Ishikawa (cell line): ENCODE data around the gene MACROD2.

ENCODE experiments used
- CEBPB ChIP-seq: IDR thresholded peaks from 2 replicates; pipeline ENCODE4 v1.6.1; 2012
- CREB1 ChIP-seq: IDR thresholded peaks from 2 replicates; pipeline ENCODE4 v1.6.1; 2012; ENCODE audit warnings: low read depth
- EGR1 ChIP-seq: IDR thresholded peaks from 2 replicates; pipeline ENCODE4 v1.6.1; 2012
- EP300 ChIP-seq: IDR thresholded peaks from 2 replicates; pipeline ENCODE4 v1.6.1; 2012; ENCODE audit warnings: borderline replicate concordance
- FOXM1 ChIP-seq: IDR thresholded peaks from 2 replicates; pipeline ENCODE4 v1.6.1; 2012; ENCODE audit warnings: low read depth, borderline replicate concordance
- MAX ChIP-seq: IDR thresholded peaks from 2 replicates; pipeline ENCODE4 v1.6.1; 2012
- NFIC ChIP-seq: IDR thresholded peaks from 2 replicates; pipeline ENCODE4 v1.6.1; 2012
- RAD21 ChIP-seq: IDR thresholded peaks from 2 replicates; pipeline ENCODE4 v1.6.1; 2012; ENCODE audit warnings: low read depth
- TAF1 ChIP-seq: IDR thresholded peaks from 2 replicates; pipeline ENCODE4 v1.6.1; 2012; ENCODE audit warnings: low read depth, mild to moderate bottlenecking
- TCF12 ChIP-seq: IDR thresholded peaks from 2 replicates; pipeline ENCODE4 v1.6.1; 2012; ENCODE audit warnings: low read depth
- TEAD4 ChIP-seq: IDR thresholded peaks from 2 replicates; pipeline ENCODE4 v1.6.1; 2012
- USF1 ChIP-seq: IDR thresholded peaks from 2 replicates; pipeline ENCODE4 v1.6.1; 2012
- YY1 ChIP-seq: IDR thresholded peaks from 2 replicates; pipeline ENCODE4 v1.6.1; 2012; ENCODE audit warnings: low read depth
- ZBTB7A ChIP-seq: IDR thresholded peaks from 2 replicates; pipeline ENCODE4 v1.6.1; 2012; ENCODE audit warnings: low read depth
- TF ChIP-seq, protein P1 (sequence below): IDR thresholded peaks from 2 replicates; pipeline ENCODE4 v1.6.1; 2012; ENCODE audit warnings: low read depth, mild to moderate bottlenecking

The MACROD2 gene

GRCh38 chr20:15561707-15562404, 1566.5 kb downstream of the MACROD2 start:
- TF ChIP-seq ZBTB7A (no peak), TCF12 (no peak), CREB1 (no peak), CEBPB (no peak), NFIC (no peak), MAX (no peak), RAD21 (no peak), EGR1 (no peak), TEAD4 (no peak)
- TF ChIP-seq, protein P1, sequence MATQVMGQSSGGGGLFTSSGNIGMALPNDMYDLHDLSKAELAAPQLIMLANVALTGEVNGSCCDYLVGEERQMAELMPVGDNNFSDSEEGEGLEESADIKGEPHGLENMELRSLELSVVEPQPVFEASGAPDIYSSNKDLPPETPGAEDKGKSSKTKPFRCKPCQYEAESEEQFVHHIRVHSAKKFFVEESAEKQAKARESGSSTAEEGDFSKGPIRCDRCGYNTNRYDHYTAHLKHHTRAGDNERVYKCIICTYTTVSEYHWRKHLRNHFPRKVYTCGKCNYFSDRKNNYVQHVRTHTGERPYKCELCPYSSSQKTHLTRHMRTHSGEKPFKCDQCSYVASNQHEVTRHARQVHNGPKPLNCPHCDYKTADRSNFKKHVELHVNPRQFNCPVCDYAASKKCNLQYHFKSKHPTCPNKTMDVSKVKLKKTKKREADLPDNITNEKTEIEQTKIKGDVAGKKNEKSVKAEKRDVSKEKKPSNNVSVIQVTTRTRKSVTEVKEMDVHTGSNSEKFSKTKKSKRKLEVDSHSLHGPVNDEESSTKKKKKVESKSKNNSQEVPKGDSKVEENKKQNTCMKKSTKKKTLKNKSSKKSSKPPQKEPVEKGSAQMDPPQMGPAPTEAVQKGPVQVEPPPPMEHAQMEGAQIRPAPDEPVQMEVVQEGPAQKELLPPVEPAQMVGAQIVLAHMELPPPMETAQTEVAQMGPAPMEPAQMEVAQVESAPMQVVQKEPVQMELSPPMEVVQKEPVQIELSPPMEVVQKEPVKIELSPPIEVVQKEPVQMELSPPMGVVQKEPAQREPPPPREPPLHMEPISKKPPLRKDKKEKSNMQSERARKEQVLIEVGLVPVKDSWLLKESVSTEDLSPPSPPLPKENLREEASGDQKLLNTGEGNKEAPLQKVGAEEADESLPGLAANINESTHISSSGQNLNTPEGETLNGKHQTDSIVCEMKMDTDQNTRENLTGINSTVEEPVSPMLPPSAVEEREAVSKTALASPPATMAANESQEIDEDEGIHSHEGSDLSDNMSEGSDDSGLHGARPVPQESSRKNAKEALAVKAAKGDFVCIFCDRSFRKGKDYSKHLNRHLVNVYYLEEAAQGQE = no peak

GRCh38 chr20:15563836-15564235, 1568.5 kb downstream of the MACROD2 start:
- no peak for TF ChIP-seq EP300

DNA sequence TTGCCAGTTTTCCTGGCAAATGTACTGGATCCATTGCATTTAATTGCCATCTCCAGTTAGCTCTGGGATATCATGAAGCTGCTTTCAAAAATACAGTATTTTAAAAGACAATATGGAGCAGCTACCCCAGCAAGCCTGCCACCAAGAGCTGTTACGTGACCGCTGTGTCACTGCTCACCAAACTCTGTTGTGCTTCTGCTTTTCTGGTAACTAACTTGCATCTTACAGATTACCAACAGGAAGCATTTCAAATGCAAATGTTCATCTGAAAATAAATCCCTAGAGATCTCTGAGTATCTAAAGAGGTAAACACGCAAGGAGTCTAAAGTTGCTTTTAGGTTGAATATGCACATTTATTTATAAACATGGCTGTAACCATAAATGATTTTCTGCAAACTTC, 1569.7 kb downstream of the MACROD2 start:
- TF ChIP-seq EP300 = no peak
- TF ChIP-seq ZBTB7A = no peak
- no peak for TF ChIP-seq YY1
- no peak for TF ChIP-seq USF1
- TF ChIP-seq NFIC = no peak
- no peak for TF ChIP-seq CREB1
- TF ChIP-seq, protein P1 = no peak
- TF ChIP-seq RAD21 = no peak
- TF ChIP-seq CEBPB = no peak
- TF ChIP-seq MAX = no peak
- TF ChIP-seq TAF1 = no peak
- no peak for TF ChIP-seq EGR1
- TF ChIP-seq TEAD4 = no peak
- TF ChIP-seq FOXM1 = no peak
- no peak for TF ChIP-seq TCF12

GRCh38 chr20:15565786-15566185, 1570.5 kb downstream of the MACROD2 start:
- TF ChIP-seq, protein P1 = no peak
- TF ChIP-seq RAD21 = no peak
- TF ChIP-seq EP300 = no peak
- TF ChIP-seq FOXM1 = no peak
- TF ChIP-seq EGR1 = no peak
- TF ChIP-seq MAX = no peak
- no peak for TF ChIP-seq TEAD4
- no peak for TF ChIP-seq TAF1
- TF ChIP-seq YY1 = no peak
- TF ChIP-seq ZBTB7A = no peak
- no peak for TF ChIP-seq CREB1
- TF ChIP-seq NFIC = no peak
- TF ChIP-seq TCF12 = no peak
- TF ChIP-seq USF1 = no peak
- TF ChIP-seq CEBPB = no peak
